ENCODE data around the gene KIAA1755. TPM values are rescaled to one million over a fixed set of nuclear protein-coding genes. Genes with fewer than 3 reads are reported as not detected.
A peak's percentile ranks its signal among the peaks of the same experiment; 100 is the strongest.

Gene KIAA1755, protein sequence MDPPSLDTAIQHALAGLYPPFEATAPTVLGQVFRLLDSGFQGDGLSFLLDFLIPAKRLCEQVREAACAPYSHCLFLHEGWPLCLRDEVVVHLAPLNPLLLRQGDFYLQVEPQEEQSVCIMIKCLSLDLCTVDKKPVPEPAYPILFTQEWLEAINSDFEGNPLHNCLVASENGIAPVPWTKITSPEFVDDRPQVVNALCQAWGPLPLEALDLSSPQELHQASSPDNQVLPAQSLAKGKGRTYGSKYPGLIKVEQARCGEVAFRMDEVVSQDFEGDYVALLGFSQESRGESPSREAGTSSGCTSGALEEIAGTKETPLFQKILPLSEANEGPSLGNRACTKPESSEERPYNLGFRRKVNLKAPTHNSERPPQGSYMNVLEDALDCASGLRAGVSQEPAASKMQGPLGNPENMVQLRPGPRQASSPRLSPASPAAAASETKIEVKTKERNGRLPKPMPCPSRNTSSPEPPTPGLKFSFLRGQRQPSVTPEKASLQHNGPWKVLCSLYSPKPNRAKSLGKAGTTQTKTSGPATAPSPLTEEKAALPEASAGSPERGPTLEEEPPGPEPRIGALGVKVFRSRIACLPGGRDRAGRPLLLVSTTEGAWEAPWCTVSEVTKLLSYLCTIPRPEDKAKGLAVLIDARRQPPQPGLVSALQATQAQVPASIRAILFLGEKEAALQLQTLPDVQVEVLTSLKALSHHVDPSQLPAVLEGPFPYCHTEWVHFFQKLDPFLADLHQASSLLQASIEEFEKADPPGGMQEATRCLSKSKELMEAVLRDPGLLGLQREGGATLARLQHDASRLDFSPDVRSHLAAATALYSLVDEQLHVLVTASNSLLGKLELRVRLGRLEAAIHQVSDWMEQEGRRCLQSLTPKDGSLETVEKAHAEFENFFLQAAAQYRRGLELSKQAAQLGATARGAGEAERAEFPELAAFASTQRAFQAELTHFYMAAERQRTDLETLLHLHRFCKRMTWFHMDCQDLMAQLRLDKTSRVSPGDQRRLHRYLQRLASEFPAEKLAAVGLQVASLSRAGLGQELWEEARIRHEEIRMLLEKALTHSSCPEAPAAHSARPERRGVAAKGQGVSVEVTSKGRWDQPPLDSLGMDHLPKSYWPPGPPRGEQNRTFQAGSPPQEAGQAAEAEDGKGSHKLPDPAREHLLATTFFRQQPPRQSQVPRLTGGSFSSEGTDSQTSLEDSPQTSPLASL
- not detected for total RNA-seq

DNA sequence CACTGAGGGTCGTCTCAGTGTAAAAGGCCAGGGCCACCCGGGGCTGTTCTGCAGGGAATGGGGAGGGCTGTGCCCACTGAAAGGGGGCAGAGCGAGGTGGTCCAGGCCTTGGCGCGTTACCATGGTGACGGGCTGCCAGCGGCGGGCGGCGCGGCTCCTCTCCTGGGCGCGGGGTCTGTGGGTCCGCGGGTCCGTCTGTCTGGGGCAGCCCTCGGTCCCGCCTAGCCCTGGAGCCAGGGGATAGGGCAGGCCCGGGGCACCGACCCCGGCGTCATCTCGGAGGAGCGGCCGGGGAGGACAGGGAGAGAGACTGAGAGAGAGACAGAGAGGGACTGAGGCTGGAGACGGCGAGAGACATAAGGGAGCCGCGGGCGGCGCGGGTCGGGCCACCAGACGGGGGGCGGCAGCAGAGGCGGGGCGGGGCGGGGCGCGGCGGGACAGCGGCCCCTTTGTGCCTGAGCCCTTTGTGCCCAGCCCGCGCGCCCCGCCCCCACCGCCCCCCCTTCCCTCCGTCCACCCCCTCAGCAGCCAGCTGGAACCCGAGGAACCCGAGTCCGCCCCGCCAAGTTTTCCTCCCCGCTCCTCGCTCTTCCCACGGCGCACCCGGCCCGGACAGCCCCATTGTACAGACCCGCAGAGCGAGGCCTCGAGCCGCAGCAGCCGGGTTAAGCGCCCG is at the start of gene KIAA1755:
KIAA1755 (minus strand) TSS at position 358 of the 676 bp plus-strand sequence; CDS start at position 123, 235 bp downstream.
- Mint-ChIP-seq H3K27me3 (ENCODE audit: low read depth) (peaks cover 56% of the 10 kb centered on the region), H3K4me3 (no peak within 1 kb of the TSS), H3K4me1 (ENCODE audit: low read depth) (peaks cover 2% of the 10 kb centered on the region), H3K9me3 (no peaks in the 10 kb centered on the region), H3K36me3 (ENCODE audit: insufficient read depth) (no peaks in the 10 kb centered on the region)
- DNase-seq (no peak), ATAC-seq (peak in 1 of 2 donors; percentile 46)

DNA sequence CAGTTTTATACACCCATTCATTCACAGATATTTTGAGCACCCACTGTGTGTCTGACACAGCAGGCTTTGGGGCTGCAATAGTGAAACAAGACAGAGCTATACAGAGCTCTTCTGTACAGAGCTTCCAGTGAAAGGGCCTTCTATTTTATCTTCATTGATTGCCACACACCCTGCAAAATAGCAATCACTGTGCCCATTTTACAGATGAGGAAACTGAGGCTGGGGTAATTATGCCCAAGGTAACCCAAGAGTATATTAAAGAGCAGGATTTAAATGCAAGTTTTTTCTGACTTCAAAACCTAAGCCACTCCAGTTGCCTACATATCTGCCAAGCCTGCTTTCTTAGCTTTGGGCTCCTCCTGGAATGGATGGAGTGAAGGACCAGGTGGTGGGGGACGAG is 47.9 kb upstream of the KIAA1755 start:
- peaks cover 10% of the 10 kb centered on the region for H3K4me1 Mint-ChIP-seq (ENCODE audit: low read depth)
- no peaks in the 10 kb centered on the region for H3K36me3 Mint-ChIP-seq (ENCODE audit: insufficient read depth)
- no peak for ATAC-seq
- DNase-seq = no peak
- H3K4me3 Mint-ChIP-seq = no peak overlapping the region
- no peaks in the 10 kb centered on the region for H3K9me3 Mint-ChIP-seq
- peaks cover 55% of the 10 kb centered on the region for H3K27me3 Mint-ChIP-seq (ENCODE audit: low read depth)

DNA sequence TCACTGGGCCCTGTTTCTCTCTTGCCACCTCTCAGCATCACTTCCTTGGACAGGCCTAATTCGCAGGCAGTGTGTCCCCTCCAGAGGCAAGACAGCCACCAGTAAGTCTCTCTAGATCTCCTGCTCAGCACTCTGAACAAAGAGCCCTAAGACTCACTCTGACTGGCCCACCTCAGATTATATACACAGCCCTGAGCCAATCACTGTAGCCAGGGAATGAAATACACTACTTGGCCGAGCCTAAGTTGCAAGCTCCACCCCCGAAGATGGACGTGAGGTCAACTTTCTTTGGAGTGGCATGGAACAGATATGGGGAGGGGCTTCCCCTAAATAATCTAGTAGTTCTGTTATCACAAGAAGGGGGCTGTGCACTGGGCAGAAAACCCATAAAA is 47.5 kb upstream of the KIAA1755 start:
- ATAC-seq = no peak
- Mint-ChIP-seq H3K4me1 (ENCODE audit: low read depth) (peaks cover 12% of the 10 kb centered on the region), H3K36me3 (ENCODE audit: insufficient read depth) (no peaks in the 10 kb centered on the region), H3K27me3 (ENCODE audit: low read depth) (peaks cover 59% of the 10 kb centered on the region), H3K9me3 (no peaks in the 10 kb centered on the region), H3K4me3 (no peak overlapping the region)
- DNase-seq = no peak

DNA sequence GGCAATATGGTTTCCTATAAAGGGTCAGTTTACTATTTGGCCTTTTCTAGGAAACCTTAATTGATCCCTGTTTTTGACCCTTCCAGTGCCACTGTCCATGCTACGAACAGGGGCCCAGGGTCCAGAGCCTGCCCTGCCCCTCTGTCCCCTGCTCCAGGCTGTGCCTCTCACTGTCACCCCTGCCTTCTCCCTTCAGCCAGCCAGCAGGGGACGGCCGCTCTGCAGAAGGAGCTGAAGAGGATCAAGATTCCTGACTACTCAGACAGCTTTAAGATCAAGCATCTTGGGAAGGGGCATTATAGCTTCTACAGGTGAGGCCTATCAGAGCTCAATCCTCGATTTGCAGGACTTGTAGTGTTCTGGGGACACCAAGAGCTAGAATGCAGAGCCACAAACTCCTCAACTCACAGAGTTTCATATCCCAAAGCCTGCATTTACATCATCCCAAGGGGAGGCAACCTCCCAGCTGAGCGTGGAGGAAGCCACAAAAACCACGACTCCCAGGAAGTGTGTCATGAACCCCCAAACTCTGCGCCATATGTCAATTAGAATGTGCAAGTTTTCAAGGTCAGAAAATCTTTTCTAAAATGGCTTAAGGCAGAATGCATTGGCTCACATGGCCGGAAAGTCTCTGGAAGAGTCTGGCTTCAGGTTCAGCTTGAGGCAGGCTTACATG is 47.0 kb upstream of the KIAA1755 start:
- H3K27me3 Mint-ChIP-seq (ENCODE audit: low read depth) = peaks cover 62% of the 10 kb centered on the region
- no peaks in the 10 kb centered on the region for H3K36me3 Mint-ChIP-seq (ENCODE audit: insufficient read depth)
- H3K4me1 Mint-ChIP-seq (ENCODE audit: low read depth) = peaks cover 12% of the 10 kb centered on the region
- DNase-seq (no peak), ATAC-seq (no peak)
- H3K9me3 Mint-ChIP-seq = no peaks in the 10 kb centered on the region
- H3K4me3 Mint-ChIP-seq = no peak overlapping the region

GRCh38 chr20:38306379-38306778 is 45.8 kb upstream of the KIAA1755 start:
- ATAC-seq (no peak), DNase-seq (no peak)
- Mint-ChIP-seq H3K9me3 (no peaks in the 10 kb centered on the region), H3K4me3 (no peak overlapping the region), H3K4me1 (ENCODE audit: low read depth) (peaks cover 12% of the 10 kb centered on the region), H3K27me3 (ENCODE audit: low read depth) (peaks cover 62% of the 10 kb centered on the region), H3K36me3 (ENCODE audit: insufficient read depth) (no peaks in the 10 kb centered on the region)

DNA sequence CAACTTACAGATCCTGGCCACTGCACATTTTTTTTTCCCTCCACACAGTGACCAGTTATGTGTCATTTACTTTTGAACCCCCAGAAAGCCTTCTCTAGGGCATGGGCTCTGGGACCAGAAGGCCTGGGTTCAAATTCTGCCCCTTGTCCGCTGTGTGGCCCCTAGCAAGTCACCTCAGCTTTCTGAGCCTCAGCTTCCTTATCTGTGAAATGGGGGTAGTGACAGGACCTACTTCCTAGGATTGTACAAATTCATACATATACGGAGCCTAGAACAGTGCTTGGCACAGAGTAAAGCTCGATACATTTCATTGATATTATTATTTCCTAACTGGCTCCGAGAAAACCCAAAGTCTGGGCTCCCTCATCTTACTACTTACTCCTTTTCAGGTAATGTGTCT is 45.0 kb upstream of the KIAA1755 start:
- H3K27me3 Mint-ChIP-seq (ENCODE audit: low read depth) = peaks cover 67% of the 10 kb centered on the region

GRCh38 chr20:38304845-38305447 is 44.4 kb upstream of the KIAA1755 start:
- H3K27me3 Mint-ChIP-seq (ENCODE audit: low read depth) = peaks cover 69% of the 10 kb centered on the region
- DNase-seq = no peak
- no peaks in the 10 kb centered on the region for H3K9me3 Mint-ChIP-seq
- H3K4me1 Mint-ChIP-seq (ENCODE audit: low read depth) = peaks cover 12% of the 10 kb centered on the region
- H3K36me3 Mint-ChIP-seq (ENCODE audit: insufficient read depth) = no peaks in the 10 kb centered on the region
- no peak overlapping the region for H3K4me3 Mint-ChIP-seq
- no peak for ATAC-seq

More for the DNA sequence above, 45.0 kb upstream of the KIAA1755 start:
- no peak for DNase-seq
- ATAC-seq = no peak
- no peaks in the 10 kb centered on the region for H3K36me3 Mint-ChIP-seq (ENCODE audit: insufficient read depth)
- H3K9me3 Mint-ChIP-seq = no peaks in the 10 kb centered on the region
- H3K4me1 Mint-ChIP-seq (ENCODE audit: low read depth) = peaks cover 12% of the 10 kb centered on the region
- no peak overlapping the region for H3K4me3 Mint-ChIP-seq

GRCh38 chr20:38303908-38304379 is 43.4 kb upstream of the KIAA1755 start, which contains the start of gene BPI:
Gene BPI, plus strand, starts transcription at chr20:38304156. Its CDS starts 68 bp downstream, at chr20:38304224.
- peak; percentile 21 to 40 for ATAC-seq
- Mint-ChIP-seq H3K27me3 (ENCODE audit: low read depth) (peaks cover 65% of the 10 kb centered on the region), H3K4me1 (ENCODE audit: low read depth) (peaks cover 12% of the 10 kb centered on the region), H3K9me3 (no peaks in the 10 kb centered on the region), H3K36me3 (ENCODE audit: insufficient read depth) (no peaks in the 10 kb centered on the region), H3K4me3 (no peak within 1 kb of the TSS)
- DNase-seq = no peak

DNA sequence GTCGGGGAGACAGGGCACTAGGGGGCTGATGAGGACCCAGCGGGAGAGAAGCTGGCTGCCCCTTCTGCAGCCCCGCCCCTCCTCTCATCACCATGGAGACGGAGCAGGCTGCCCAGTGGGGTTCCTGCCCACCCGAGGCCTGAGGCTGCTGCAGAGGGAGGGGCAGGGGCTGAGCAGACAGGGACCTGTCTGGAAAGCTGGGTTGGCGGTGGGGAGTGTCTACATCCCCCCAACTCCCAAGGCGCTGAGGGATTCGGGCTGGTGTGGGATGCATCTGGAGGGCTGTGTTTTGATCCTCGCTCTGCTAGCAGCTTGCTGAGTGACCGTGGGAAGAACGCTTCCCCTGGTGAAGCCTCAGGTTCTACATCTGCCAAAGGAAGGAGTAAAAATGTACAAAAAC is 42.3 kb upstream of the KIAA1755 start:
- peaks cover 61% of the 10 kb centered on the region for H3K27me3 Mint-ChIP-seq (ENCODE audit: low read depth)
- no peaks in the 10 kb centered on the region for H3K9me3 Mint-ChIP-seq
- DNase-seq (no peak), ATAC-seq (no peak)
- H3K4me1 Mint-ChIP-seq (ENCODE audit: low read depth) = peaks cover 12% of the 10 kb centered on the region
- H3K4me3 Mint-ChIP-seq = no peak overlapping the region
- no peaks in the 10 kb centered on the region for H3K36me3 Mint-ChIP-seq (ENCODE audit: insufficient read depth)

- H3K27me3 Mint-ChIP-seq (ENCODE audit: low read depth) = peaks cover 54% of the 10 kb centered on the region
- no peak overlapping the region for H3K4me3 Mint-ChIP-seq
- no peaks in the 10 kb centered on the region for H3K9me3 Mint-ChIP-seq
- DNase-seq = no peak
- H3K4me1 Mint-ChIP-seq (ENCODE audit: low read depth) = peaks cover 12% of the 10 kb centered on the region
- ATAC-seq = no peak
- no peaks in the 10 kb centered on the region for H3K36me3 Mint-ChIP-seq (ENCODE audit: insufficient read depth)
Measured at GRCh38 chr20:38301309-38301708, 40.8 kb upstream of the KIAA1755 start.

- peaks cover 12% of the 10 kb centered on the region for H3K4me1 Mint-ChIP-seq (ENCODE audit: low read depth)
- H3K36me3 Mint-ChIP-seq (ENCODE audit: insufficient read depth) = no peaks in the 10 kb centered on the region
- peaks cover 50% of the 10 kb centered on the region for H3K27me3 Mint-ChIP-seq (ENCODE audit: low read depth)
- ATAC-seq = no peak
- H3K4me3 Mint-ChIP-seq = no peak overlapping the region
- H3K9me3 Mint-ChIP-seq = no peaks in the 10 kb centered on the region
- DNase-seq = no peak
Measured at GRCh38 chr20:38300438-38300837, 39.9 kb upstream of the KIAA1755 start.

DNA sequence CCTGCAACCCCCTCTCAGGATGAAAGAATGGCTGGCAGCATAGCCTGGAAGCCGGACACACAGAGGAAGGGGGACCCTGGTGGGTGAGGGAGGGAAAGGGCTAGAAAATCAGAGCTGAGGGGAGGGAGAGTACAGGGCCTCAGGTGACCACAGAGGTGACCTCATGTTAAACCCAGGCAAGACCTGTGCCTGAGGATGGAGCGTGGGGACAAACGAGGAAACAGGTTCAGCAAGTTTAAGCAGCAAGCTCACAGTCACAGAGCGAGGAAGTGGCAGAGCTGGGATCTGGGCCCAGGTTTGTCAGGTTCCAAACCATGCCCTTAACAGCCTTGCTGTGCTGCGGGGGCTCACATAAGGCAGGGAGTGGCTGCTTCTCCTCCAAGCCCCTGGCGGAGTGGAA is 39.4 kb upstream of the KIAA1755 start:
- Mint-ChIP-seq H3K27me3 (ENCODE audit: low read depth) (peaks cover 49% of the 10 kb centered on the region), H3K36me3 (ENCODE audit: insufficient read depth) (no peaks in the 10 kb centered on the region), H3K9me3 (no peaks in the 10 kb centered on the region), H3K4me3 (no peak overlapping the region), H3K4me1 (ENCODE audit: low read depth) (peaks cover 12% of the 10 kb centered on the region)
- ATAC-seq (no peak), DNase-seq (no peak)

DNA sequence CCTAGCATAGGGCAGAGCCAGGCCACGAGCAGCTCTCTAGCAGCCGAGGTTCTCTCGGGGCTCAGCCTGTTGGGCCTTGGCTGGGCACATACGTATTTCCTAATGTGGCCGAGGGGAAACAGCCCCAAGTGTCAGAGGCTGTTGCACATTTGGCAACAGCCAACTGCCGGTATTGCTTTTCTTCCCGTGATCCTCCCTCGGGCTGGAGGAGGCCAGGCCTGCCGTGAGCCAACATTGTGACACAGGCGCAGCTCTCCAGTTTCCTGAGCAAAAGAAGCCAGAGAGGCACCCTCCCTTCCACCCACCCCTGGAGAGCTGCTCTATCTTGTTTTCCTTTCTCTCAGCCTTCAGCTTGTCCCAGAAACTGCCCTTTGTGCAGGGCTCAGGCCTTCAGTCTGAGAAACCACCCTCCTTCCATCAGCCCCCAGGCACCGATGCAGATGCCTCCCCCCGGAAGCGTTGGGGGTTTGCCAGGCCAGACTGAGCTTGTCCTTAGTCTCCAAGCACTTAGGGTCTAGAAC is 38.3 kb upstream of the KIAA1755 start:
- ATAC-seq (no peak), DNase-seq (no peak)
- Mint-ChIP-seq H3K9me3 (no peaks in the 10 kb centered on the region), H3K36me3 (ENCODE audit: insufficient read depth) (no peaks in the 10 kb centered on the region), H3K27me3 (ENCODE audit: low read depth) (peaks cover 40% of the 10 kb centered on the region), H3K4me3 (no peak overlapping the region), H3K4me1 (ENCODE audit: low read depth) (peaks cover 5% of the 10 kb centered on the region)

All from activated T-cell treated with anti-CD3 and anti-CD28 coated beads, Interleukin-2, amount 50 U/mL, for 4 hours (primary cell).